GM19397 (cell line): ENCODE measurements around the gene CLDN9.

Experiments used
- ATAC-seq: cut with Tn5 transposase; IDR thresholded peaks from one replicate; pipeline ENCODE4 v1.9.1; 2021; ENCODE audit warnings: mild to moderate bottlenecking, moderate library complexity; ENCODE audit not compliant: unreplicated experiment

CLDN9 gene

DNA sequence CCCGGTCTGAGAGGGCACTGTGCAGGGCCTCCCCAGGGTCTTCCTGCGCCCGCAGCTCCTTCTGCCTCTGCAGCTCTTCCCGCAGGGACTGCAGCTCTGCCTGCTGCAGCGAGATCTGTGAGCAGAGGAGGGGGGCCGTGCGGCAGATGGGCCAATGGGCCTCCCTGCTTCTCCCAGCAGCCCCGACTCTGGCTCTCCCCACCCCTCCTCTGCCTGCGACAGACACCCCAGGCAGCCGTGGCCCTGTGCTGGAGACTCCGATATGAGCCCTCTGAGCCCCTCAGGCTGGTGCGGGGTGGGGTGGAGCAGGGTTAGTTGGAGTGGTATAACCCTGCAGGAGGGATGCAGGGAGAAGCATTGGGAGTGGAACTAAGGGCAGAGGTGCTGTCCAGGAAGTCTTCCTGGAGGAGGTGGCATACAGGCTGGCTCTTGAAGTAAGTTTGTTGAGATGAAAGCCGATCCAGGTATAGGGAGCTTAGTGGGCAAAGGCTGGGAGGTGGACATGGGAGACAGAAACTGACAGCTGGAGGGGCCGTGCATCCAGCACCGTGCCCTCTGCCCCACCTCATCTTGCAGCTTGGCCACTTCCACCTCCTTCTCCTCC, 16.1 kb downstream of the CLDN9 start:
- ATAC-seq: no peak

DNA sequence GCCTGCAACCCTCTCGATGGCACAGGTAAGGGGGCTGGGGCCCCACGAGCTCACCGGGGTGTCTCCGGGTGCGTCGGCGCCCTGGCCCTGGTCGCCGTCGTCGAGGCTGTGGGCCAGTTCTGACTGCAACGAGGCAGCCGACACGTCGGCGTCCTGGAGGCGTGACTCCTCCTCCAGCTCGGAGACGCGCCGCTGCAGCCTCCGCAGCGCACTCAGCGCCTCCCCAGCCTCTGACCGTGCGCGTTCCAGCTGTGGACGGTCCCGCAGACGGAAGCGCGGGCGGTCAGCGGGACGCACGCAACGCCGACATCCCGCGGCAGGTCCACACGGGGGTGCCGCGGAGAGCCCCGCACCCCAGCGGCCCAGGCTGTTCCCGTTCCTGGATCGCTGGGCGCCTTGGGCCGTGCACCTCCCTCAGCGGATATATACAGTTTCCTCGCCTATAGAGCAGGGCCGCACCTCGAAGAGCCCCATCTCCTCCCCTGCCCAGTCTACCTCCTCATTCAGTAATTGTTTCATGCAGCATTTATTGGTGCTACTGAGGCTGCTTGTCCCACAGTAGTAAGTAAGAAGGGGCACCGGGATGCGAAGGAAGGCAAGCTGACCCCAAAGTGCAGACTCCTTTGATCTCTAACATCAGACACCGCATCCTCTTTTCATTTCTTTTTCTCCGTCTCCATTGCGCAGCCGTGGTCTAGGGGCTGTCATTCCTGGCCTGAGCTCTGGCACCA, 16.9 kb downstream of the CLDN9 start:
- no peak for ATAC-seq

GRCh38 chr16:3030222-3031212, 17.8 kb downstream of the CLDN9 start:
- ATAC-seq: no peak

DNA sequence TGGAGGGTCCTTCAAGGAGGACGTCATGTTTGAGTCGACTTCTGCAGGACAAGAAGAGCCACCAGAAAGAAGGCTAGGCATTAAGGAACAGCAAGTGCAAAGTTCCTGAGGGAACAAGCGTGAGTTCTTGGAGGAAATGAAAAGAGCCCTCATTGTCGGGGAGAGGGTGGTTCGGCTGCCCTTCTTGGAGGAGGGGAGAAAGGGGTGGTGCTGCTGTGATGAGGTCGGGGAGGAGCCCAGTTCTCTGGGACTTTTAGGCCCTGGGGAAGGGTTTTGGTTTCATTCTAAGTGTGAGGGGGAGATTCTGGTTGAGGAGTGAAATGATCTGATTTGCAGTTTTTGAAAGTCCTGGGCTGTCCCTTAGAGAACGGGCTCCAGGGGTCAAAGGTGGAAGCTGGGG, 19.9 kb downstream of the CLDN9 start:
- ATAC-seq: no peak

DNA sequence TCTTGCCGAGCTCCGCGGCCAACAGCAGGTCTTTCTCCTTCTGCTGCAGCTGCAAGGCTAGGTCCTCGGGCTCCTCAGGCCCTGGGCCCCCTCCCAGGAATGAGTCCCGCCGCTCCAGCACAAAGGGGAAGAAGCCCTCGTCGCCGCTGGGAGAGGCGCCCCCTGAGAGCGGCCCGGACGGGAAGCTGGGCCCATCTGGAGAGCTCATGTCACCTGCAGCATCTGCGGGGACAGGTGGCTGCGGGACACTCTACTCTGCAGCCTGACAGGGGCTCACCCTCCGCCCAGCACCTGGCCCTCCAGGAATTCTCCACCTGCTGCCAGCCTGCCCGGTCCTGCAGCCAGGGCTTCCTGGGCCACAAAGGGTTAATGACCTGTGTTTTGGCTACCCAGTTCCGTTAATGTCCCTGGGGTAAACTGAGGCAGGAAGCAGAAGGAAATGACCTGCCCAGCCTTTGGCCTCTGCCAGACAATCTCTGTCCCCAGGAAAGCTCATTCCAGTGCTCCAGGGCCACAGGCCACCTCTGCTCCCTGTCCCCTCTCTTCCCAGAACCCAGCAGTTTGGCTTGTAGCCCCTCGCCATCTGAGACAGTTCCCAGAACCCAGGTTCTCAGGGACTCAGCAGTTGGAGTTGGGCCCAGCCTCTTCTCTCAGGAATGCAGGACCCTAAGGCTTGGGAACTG, 22.7 kb downstream of the CLDN9 start:
- no peak for ATAC-seq

DNA sequence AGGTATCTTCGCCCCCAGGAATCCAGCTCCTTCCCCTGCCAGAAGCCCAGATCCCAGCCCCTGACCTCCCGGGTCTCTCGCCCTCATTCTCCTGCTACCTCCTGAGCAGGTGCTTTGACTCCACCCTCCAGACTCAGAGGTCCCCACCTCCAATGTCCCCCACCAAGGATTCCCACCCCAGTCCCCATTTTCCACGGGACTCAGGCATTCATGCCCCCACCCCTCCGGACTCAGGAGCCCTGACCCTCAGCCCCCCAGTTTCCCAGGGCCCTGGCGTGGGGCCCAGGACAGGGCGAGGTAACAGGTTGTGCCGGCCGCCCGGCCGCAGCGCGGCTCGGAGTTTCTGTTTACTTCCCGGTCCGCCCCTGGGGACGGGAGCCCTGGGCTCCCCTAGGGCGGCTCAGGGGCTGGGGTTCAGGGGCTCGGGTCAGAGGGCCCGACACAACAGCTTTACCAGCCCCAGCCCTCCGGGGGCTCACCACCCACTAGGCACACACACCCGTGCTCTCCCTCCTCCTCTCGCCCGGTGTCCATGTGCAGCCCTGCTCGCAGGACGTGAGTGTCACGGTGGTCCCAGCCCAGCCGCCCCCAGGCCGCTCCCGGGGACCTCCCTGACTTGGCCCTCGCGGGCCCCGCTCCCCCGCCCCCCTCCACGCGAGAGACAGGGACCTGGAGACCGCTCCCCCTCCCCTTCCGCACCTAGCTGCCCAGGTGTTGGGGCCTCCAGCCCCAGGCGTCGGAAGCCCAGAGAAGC, 23.4 kb downstream of the CLDN9 start:
- ATAC-seq: no peak

GRCh38 chr16:3036726-3037315, 24.1 kb downstream of the CLDN9 start, which contains the start of gene BICDL2:
Gene BICDL2, minus strand, starts transcription at chr16:3036944. Its CDS starts 1,448 bp downstream, at chr16:3035496.
- ATAC-seq: no peak

- ATAC-seq: no peak
Measured at GRCh38 chr16:3038256-3038655, 25.5 kb downstream of the CLDN9 start.

- no peak for ATAC-seq
Measured at GRCh38 chr16:3038896-3039295, 26.2 kb downstream of the CLDN9 start.

DNA sequence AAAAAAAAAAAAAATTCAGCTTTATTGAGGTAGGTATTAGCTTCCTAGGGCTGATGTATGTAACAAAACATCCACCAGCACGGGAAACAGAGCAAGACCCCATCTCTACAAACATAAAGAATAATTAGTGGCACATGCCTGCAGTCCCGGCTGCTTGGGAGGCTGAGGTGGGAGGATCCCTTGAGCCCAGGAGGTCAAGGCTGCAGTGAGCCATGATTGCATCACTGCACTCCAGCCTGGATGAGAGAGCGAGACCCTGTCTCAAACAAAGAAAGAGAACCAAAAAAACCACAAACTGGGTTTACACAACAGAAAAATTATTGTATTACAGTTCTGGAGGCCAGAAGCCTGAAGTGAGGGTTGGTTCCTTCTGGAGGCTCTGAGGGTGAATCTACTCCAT, 29.7 kb downstream of the CLDN9 start:
- ATAC-seq: no peak

DNA sequence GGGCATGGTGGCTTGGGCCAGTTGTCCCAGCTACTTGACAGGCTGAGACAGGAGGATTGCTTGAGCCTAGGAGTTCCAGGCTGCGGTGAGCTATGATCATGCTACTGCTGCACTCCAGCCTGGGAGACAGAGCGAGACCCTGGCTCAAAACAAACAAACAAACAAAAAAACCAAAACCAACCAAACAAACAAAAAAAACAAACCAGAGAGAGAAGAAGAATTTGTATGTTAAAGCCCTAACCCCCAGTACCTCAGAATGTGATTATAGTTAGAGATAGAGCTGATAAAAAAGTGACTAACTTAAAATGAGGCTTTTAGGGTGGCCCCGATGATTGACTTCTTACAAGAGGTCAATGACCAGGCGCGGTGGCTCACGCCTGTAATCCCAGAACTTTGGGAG, 32.0 kb downstream of the CLDN9 start:
- ATAC-seq: no peak

- no peak for ATAC-seq
Measured at GRCh38 chr16:3045758-3046640, 33.3 kb downstream of the CLDN9 start, which contains the start of gene MMP25. Gene MMP25, plus strand, starts transcription at chr16:3046561. Its CDS starts 357 bp downstream, at chr16:3046918.

DNA sequence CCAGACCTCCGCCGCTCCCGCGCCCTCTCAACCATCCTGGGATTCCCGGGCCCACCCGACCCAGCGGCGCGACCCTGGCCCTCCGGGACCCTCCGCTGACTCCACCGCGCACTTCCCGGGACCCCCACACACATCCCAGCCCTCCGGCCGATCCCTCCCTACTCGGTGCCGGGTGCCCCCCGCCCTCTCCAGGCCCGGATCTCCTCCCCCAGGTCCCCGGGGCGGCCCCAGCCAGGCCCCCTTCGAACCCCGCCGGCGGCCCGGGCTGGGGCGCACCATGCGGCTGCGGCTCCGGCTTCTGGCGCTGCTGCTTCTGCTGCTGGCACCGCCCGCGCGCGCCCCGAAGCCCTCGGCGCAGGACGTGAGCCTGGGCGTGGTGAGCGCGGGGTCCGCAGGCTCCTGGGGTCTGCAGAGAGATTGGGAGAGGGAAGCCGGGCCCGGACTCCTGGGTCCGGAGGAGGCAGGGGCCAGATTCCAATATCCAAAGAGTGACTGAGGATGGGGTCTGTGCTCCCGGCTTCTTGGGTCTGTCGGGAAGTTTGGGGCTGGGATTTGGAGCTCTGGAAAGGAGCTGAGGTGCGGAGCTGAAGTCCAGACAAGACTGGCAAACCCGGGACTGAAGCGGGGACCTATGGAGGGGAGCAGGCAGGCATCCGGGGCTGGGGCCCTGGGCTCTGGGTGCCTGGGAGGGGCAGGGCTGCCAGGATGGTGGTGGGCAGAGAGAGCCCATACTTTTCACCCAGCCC, 34.1 kb downstream of the CLDN9 start:
- no peak for ATAC-seq

- no peak for ATAC-seq
Measured at GRCh38 chr16:3047387-3047720, 34.6 kb downstream of the CLDN9 start.

DNA sequence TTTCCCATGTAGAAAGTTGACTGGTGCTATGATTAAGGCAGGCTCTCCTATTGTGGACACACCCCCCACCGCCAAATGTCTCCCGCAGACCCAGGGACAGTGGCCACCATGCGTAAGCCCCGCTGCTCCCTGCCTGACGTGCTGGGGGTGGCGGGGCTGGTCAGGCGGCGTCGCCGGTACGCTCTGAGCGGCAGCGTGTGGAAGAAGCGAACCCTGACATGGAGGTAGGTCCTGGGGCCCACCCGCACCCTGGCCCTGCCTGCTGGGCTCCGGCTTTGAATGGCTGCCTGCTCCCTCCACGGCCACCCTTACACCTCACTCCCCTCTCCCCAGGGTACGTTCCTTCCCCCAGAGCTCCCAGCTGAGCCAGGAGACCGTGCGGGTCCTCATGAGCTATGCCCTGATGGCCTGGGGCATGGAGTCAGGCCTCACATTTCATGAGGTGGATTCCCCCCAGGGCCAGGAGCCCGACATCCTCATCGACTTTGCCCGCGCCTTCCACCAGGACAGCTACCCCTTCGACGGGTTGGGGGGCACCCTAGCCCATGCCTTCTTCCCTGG, 37.3 kb downstream of the CLDN9 start:
- no peak for ATAC-seq

GRCh38 chr16:3050487-3050886, 37.8 kb downstream of the CLDN9 start:
- no peak for ATAC-seq

DNA sequence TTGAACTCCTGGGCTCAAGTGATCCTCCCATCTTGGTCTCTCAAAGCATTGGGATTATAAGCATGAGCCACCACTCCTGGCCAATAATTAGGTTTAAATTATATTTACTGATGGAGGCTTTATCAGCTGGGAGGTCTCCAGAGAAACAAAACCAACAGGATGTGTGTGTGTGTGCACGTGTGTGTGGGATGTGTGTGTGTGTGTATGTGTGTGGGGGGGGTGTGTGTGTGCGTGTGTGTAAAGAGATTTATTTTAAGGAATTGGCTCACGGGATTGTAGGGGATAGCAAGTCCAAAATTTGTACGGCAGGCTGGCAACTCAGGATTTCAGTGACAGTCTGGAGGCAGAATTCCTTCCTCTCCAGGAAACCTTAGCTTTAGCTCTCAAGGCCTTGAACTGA, 38.3 kb downstream of the CLDN9 start:
- no peak for ATAC-seq

GRCh38 chr16:3051494-3051893, 38.8 kb downstream of the CLDN9 start:
- ATAC-seq: no peak
